ENCODE results near the gene ABT1. TPM values are rescaled to one million over a fixed set of nuclear protein-coding genes. Genes with fewer than 3 reads are reported as not detected.

ABT1 gene
- total RNA-seq, 1 experiment from 2014 or later, result 18.8 TPM

DNA sequence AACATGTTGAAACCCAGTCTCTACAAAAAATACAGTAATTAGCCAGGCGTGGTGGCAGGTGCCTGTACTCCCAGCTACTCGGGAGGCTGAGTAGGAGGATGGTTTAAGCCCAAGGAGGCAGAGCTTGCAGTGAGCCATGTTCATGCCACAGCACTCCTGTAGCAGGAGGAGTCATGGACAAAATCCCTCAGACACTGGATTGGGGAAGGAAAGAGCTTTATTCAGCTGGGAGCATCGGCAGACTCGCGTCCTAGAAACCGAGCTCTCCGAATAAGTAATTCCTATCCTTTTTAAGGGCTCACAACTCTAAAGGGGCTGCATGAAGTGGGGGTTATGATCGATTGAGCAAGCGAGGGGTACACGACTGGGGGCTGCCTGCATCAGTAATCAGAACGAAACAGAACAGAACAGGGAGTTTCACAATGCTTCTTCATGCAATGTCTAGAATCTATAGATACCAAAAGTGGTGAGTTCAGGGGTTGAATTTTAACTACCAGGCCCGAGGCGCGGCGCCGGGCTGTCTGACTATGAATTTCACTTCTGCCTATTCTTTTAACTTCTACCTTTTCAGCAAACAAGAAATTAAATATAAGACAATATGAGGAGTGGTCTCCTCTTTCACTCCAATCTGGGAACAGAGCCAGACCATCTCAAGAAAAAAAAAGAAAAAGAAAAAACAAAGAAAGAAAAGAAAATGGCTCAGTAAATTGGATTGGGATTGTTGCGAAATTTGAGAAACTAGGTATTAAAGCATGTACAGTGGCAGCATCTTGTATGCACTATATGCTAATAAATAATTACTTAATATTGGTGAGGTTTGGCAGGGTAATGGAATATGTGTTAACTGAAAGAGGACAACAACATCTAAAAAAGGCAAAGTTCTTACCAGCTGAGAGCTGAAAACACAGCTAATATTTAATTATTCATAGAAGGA, 35.0 kb upstream of the ABT1 start:
- peak overlapping the region; percentile 44 for H3K27ac Mint-ChIP-seq (ENCODE audit: unreplicated experiment)
- peaks cover 23% of the 10 kb centered on the region for H3K4me1 Mint-ChIP-seq (ENCODE audit: low read depth, unreplicated experiment)
- BruUV-seq (replicated peaks), result no TSS peak
- no peaks in the 10 kb centered on the region for H3K27me3 Mint-ChIP-seq (ENCODE audit: unreplicated experiment)
- CTCF ChIA-PET, result interaction anchor here (1.0 to 1.6 kb wide), 2 partner anchors 34 to 220 kb away, joined by 3 to 5 read pairs; no protein-coding TSS in a partner anchor
- no peaks in the 10 kb centered on the region for H3K9me3 Mint-ChIP-seq (ENCODE audit: low read depth, unreplicated experiment)
- TF ChIP-seq CTCF (IDR thresholded peaks at IDR 0.05; ENCODE audit: unreplicated experiment), result no peak
- peak overlapping the region; percentile 54 for H3K4me3 Mint-ChIP-seq (ENCODE audit: low read depth, unreplicated experiment)
- H3K36me3 Mint-ChIP-seq (ENCODE audit: insufficient read depth, unreplicated experiment), result peaks cover 5% of the 10 kb centered on the region
- no peak for DNase-seq
- intact Hi-C loops (cut with micrococcal nuclease; ENCODE audit: unreplicated experiment), result no loop called here

DNA sequence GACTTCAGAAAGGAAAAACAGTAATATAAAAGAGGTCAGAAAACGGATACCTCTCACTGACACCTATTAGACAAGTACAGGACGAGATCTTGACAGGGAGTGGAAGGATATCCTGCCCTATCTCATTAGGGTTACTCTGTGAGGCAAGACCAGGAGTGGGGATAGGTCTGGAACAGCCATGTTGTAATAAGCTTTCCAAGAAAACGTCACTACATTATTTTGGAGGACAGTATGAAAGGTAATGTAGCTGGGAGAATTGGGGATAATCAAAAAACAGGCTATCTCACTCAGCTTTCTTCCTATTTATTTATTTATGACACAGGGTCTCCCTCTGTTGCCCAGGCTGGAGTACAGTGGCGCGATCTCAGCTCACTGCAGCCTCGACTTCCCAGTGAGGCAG, 33.3 kb upstream of the ABT1 start:
- no peak for DNase-seq
- Mint-ChIP-seq H3K36me3 (ENCODE audit: insufficient read depth, unreplicated experiment) (peaks cover 10% of the 10 kb centered on the region), H3K9me3 (ENCODE audit: low read depth, unreplicated experiment) (no peaks in the 10 kb centered on the region), H3K27ac (ENCODE audit: unreplicated experiment) (no peak overlapping the region), H3K4me1 (ENCODE audit: low read depth, unreplicated experiment) (peaks cover 19% of the 10 kb centered on the region), H3K4me3 (ENCODE audit: low read depth, unreplicated experiment) (no peak overlapping the region), H3K27me3 (ENCODE audit: unreplicated experiment) (peaks cover 5% of the 10 kb centered on the region)
- TF ChIP-seq CTCF (IDR thresholded peaks at IDR 0.05; ENCODE audit: unreplicated experiment), result no peak
- no TSS peak for BruUV-seq (replicated peaks)
- CTCF ChIA-PET, result interaction anchor here (0.6 kb wide), 1 partner anchor 1327 kb away, joined by 4 read pairs; a partner anchor contains a TSS
- intact Hi-C loops (cut with micrococcal nuclease; ENCODE audit: unreplicated experiment), result no loop called here

DNA sequence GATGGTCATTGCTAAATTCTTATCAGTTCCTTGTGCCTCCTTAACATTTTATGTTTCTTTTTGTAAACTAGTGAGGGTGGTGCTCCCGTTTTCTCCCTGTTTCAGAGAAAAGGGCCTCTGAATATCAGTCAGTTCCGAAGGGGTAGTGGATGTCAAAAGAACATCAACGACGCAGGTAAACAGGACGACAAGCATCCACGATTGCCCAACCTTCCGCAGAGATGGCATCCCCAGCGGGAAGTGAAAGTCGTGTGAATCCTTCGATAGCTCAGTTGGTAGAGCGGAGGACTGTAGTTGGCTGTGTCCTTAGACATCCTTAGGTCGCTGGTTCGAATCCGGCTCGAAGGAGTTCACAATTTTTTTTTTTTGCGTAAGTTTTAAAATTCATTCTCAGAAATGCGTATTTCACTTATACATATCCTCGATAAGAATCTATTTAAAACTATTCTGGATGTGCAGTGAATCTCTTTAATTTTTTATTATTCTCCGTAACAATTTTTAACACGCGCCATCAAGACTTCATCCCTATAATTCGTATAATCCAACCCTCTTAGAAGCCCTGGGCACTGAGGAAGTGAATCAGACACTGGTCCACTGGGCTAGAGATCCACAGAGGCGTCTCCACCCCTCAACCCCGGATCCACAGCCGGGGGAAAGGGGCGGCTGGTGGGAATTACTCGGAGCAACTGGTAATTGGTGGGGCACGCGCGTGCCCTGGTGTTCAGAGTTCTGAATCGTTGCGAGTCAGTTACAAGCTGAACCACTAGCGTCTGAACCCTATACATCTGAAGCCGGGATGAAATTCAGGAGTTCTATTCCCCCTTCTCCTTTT, 27.9 kb upstream of the ABT1 start:
- H3K4me3 Mint-ChIP-seq (ENCODE audit: low read depth, unreplicated experiment), result peak overlapping the region; percentile 88
- no TSS peak for BruUV-seq (replicated peaks)
- peaks cover 37% of the 10 kb centered on the region for H3K36me3 Mint-ChIP-seq (ENCODE audit: insufficient read depth, unreplicated experiment)
- DNase-seq, result peak; percentile 96
- H3K4me1 Mint-ChIP-seq (ENCODE audit: low read depth, unreplicated experiment), result peaks cover 28% of the 10 kb centered on the region
- H3K27ac Mint-ChIP-seq (ENCODE audit: unreplicated experiment), result peak overlapping the region; percentile 100
- TF ChIP-seq CTCF (IDR thresholded peaks at IDR 0.05; ENCODE audit: unreplicated experiment), result no peak
- CTCF ChIA-PET, result interaction anchor here (0.5 to 2.3 kb wide), 6 partner anchors 14 to 232 kb away, joined by 3 to 7 read pairs (median 4); partner anchors contain the start of gene HMGN4
- peaks cover 13% of the 10 kb centered on the region for H3K27me3 Mint-ChIP-seq (ENCODE audit: unreplicated experiment)
- no peaks in the 10 kb centered on the region for H3K9me3 Mint-ChIP-seq (ENCODE audit: low read depth, unreplicated experiment)
- intact Hi-C loops (cut with micrococcal nuclease; ENCODE audit: unreplicated experiment), result loop anchor here (2.0 kb wide), 1 partner anchor 14 kb away; no protein-coding TSS in a partner anchor

- CTCF ChIA-PET, result interaction anchor here (1.2 to 2.3 kb wide), 3 partner anchors 26 to 233 kb away, joined by 4 to 7 read pairs (median 5); no protein-coding TSS in a partner anchor
- H3K9me3 Mint-ChIP-seq (ENCODE audit: low read depth, unreplicated experiment), result no peaks in the 10 kb centered on the region
- peak overlapping the region; percentile 100 for H3K27ac Mint-ChIP-seq (ENCODE audit: unreplicated experiment)
- no peak for DNase-seq
- peak overlapping the region; percentile 88 for H3K4me3 Mint-ChIP-seq (ENCODE audit: low read depth, unreplicated experiment)
- peaks cover 37% of the 10 kb centered on the region for H3K36me3 Mint-ChIP-seq (ENCODE audit: insufficient read depth, unreplicated experiment)
- no peak for TF ChIP-seq CTCF (IDR thresholded peaks at IDR 0.05; ENCODE audit: unreplicated experiment)
- peaks cover 28% of the 10 kb centered on the region for H3K4me1 Mint-ChIP-seq (ENCODE audit: low read depth, unreplicated experiment)
- peaks cover 13% of the 10 kb centered on the region for H3K27me3 Mint-ChIP-seq (ENCODE audit: unreplicated experiment)
- BruUV-seq (replicated peaks), result no TSS peak
- intact Hi-C loops (cut with micrococcal nuclease; ENCODE audit: unreplicated experiment), result loop anchor here (2.0 kb wide), 1 partner anchor 15 kb away; no protein-coding TSS in a partner anchor
Measured at GRCh38 chr6:26569433-26569764, 27.4 kb upstream of the ABT1 start.

Measured in Calu3 (cell line).